HG02571 (cell line): ENCODE data around the gene TNNI3K.

Experiments
- ATAC-seq: cut with Tn5 transposase; IDR thresholded peaks from one replicate; pipeline ENCODE4 v1.9.1; 2021; ENCODE audit warnings: mild to moderate bottlenecking, moderate library complexity; ENCODE audit not compliant: unreplicated experiment

TNNI3K gene

DNA sequence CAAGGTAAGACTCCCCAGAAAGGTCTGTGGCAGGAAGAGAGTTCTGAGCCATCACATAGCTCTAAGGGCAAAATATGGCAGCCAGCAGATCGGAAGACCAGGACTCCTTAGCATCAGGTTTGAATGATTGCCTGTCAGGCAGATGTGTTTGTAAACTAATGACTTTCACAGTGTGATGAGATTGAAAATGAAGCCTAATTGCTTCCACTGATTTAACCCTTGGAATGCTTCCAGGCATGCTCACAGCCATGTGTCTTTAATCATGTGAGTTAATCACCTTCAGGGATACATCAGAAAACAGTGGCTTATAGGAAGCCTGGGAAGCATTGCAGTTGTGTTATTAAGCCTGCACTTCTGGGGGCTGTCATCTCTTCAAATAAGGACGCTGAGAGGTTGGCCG is 194.4 kb downstream of the TNNI3K start:
- no peak for ATAC-seq

DNA sequence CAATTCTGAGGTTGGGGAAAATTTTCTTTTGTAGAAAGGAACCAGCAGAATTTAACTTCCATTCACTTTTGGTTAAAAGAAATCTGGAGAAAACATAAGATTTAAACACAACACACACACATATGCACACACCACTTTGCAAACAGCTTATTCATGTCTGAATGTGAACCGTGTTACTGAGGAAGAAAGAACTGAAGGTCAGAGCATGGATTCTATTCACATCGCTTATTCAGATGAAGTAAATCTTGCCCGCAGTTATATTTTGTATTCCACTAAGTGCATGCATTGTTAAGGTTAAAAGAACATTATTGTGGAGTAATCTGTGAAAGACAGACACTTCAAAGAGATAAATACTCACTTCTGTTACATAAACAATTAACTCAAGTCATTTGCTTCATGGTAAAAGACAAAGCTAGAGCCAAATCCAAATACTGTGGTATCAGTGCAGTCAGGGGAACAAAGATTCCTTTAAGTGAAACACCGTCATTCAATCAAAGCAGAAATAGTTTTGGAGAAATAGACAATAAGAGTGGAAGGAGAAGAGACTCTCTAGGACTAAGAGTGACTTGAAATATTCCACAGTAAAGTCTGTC is 195.3 kb downstream of the TNNI3K start:
- no peak for ATAC-seq

DNA sequence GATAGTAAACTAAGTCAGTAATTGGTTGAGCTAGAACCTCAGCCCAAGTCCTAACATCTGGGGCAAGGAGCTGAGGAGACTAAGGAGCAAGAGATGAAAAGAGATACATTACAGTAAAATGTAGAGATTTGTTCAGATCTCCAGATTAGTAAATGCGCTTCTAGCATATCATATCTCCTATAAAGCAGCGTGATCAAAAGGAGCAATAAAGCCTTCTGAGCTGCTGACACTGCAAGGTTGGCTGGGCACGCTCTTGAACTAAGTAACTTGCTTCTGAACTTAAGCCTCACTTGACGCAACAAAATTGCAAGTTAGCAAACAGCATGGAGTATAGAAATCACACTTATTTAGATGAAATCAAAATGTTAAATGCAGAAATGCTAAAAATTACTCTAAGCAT is 196.3 kb downstream of the TNNI3K start:
- no peak for ATAC-seq

DNA sequence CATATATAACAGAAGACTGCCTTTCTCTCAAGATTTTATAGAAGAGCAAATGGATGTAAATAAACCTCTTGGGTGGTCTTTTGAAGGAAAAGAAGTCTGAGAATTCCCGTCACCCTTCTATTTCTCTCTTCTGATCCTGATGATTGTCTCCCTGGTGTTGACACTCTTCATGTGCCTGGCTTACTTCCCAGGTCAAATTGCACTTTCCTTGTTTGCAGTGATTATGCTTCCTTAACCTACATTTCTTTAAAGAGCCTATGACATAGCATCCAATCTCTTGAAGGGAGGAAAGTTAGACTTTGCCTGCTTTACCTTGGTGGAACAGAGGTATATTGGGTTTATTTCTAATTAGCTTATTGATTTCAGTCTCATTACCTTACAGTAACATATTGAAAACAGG is 197.1 kb downstream of the TNNI3K start:
- no peak for ATAC-seq

DNA sequence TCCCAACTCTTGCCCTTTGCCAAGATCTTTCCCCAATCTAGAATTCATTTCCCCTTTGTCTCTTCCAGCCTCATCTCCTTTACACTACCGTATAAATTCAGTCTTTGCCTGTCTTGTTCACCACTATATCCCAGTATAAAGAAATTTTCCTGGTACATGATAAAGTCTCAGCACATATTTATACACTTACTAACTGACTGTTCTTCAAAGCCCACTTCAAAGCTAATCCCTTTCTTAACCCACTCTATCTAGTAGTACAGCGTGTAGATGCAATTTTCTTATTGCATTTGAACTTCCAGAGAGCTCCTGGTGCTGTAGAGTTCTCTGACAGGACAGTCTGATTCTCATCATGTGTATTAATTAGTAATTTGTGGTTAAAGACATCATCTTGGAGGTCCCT is 199.1 kb downstream of the TNNI3K start:
- no peak for ATAC-seq

DNA sequence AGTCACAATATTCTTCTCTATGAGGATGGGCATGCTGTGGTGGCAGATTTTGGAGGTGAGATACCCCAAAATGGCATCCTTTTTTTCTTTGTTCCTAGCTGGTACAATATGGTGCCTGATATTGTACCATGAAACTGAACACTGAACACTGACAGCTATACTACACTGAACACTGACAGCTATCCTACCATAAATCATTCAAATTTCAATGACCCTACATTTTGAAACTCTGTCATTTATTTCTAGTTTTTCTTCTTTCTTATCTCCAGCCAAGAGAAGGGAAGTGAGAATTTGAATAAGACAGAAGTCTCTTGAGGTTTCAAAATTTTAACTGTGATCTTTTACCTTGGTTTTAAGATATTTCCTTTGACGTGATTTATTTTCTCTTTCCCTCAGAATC is 200.9 kb downstream of the TNNI3K start:
- no peak for ATAC-seq

DNA sequence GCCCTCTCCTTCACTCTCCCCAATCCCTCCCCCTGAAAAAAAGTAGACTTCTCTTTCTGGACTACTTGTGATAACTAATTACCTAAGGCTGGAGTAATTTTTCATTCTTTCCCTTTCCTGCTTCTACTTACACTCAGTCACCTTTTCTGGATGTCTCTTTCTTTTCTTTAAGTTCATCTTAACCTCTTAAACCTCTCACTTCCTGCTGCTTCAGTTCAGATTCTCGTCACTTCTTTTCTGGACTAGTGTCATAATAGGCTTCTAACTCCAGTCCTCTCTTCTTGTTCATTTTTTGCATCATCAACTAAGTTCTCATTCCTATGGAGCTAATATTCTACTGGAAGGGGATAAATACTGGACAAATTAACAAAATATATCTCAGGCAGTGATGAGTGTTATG is 201.8 kb downstream of the TNNI3K start:
- ATAC-seq, result no peak

DNA sequence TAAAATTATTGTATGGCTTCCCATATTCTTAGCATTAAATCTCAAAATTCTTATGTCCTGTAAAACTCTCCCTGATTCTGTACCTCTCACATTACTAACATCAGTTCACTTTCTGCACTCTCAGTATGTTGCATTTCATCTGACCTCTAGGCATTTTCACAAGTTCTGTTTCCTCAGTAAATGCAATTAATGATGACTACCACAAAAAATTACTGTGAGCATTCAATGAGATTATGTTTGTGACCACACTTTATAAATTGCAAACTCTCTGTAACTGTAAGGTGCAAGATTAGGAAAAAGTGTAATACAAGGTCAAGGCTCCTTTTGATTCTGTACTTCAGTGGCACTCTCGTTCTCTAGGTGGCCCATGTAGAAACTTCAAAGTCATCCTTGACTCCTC is 216.8 kb downstream of the TNNI3K start:
- ATAC-seq, result no peak

DNA sequence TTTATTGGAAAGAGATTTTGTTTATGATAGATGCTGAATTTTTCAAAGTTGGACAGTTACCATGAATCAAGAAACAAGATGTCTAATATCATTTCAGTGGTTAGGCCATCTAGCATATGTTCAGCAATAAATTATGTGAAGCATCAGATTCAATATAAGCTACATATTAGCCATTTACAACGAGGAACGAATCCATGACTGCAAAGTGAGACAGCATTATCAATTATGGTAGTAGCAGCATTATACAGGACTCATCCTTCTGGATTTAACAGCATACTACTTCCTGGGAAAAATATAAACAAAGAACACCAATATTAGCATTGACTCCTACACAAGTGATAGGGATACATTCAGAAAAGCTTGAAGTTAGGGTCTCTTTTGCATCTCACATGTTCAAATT is 218.1 kb downstream of the TNNI3K start:
- ATAC-seq, result no peak

DNA sequence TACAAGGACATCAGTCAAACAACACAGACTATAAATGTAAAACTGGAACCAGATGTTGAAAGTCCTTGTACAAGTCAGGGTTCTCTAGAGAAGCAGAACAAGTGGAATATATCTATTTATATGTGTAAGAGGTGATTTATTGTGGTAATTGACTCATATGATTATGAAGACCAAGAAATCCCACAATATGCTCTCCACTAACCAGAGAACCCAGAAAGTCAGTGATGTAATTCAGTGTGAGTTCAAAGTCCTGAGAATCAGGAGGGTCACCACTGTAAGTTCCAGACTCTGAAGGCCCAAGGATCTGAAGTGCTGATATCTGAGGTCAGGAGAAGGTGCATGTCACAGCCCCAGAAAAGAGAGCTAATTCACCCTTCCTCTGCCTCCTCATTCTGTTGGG is 220.2 kb downstream of the TNNI3K start:
- no peak for ATAC-seq

DNA sequence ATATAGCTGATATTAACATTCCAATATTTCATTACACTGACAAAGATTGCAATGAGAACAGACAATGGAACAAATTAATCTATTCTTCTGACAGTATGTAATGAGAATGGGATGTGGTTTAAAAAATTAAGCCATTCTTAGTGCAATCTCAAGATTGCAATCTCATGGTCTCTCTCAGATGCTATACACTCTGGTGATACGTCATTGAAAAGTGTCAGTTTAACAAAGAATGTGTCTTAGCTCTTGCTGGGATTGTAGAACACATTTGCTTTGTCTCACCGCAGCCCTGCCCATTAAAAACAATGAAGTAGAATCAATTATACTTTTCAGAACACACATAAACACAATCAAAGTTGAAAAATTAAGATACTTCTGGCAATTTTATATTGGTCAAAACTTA is 222.1 kb downstream of the TNNI3K start:
- no peak for ATAC-seq

DNA sequence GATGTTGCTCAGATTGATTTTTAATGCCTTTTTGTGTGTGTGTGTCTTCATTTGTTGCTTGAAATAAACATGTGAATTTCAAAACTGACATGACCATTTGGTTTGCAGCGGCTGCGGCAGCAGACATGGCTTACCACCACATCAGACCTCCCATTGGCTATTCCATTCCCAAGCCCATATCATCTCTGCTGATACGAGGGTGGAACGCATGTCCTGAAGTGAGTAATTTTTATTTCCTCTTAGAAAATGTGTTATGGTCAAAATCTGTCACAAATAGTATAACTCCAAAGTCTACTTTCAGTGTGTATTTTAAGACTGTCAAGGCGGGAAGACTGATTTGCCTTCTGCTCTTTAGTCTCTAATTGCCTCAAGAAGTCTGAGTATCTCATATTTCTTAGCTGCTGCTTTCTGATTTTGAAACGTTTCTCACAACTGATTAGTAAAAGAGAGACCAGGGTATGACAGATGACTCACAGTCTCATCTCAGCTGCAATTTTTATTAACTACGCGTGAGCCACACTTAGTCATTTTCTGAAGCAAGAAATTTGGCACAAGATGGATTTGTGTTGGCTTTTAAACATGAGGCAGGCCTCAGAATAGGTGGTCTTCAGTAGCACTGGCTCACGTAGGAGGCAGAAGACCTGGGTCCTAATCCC is 228.3 kb downstream of the TNNI3K start:
- peak; percentile 83 for ATAC-seq

DNA sequence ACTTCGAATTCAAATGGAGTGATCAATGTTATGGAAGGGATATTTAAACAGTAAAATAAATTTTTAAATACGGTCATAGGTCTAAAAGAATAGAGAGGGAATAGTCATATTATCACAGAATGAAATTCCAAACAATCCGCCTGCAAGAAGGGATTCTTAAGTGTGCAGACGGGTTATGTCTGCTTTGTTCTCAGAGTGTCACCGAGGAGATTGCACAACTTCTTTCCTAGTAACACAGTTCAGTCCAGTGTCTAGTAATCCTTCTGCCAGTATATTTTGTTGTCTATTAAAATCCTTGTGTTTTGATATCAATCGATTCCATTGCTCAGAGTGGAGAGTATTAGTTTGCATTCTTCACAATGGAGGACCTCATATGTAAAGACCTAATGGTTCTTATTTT is 228.8 kb downstream of the TNNI3K start:
- no peak for ATAC-seq

DNA sequence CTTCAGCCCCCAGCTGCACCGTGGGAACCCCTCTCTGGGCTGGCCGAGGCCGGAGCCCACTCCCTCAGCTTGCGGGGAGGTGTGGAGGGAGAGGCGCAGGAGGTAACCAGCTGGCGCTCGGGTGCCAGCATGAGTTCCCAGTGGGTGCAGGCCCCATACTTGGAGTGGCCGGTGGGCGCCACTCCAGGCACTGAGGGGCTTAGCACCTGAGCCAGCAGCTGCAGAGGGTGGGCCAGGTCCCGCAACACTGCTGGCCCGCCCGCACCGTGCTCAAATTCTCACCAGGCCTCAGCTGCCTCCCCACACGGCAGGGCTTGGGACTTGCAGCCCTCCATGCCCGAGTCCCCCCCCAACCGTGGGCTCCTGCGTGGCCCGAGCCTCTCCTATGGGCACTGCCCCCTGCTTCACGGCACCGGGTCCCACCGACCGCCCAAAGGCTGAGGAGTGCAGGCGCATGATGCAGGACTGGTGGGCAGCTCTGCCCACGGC is 230.1 kb downstream of the TNNI3K start:
- no peak for ATAC-seq

DNA sequence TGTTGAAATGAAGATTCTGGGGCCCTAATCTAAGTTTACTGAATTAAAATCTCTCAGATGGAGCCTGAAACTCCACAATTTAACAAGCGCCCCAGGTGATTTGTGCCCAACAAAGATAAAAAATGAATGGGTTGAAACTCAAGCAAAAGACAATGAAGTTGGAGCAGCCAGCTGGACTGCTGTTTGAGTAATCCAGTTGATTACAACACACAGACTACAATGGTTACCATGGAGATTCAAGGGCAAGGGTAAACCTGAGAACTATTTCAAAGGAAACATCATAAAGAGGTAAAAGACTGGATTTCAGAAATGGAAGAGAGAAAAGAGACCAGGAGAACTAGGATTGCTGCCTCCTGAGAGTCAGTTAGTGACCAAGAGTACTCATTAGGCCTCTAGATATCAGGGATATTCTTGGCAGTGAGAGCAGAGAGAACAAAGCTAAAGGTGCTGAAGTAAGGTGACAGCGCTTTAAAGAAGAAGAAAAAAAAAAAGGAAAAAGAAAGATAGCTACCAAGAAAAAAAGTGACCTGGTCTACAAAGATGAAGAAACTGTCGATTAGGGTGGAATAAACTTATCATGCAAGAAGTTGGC is 232.7 kb downstream of the TNNI3K start:
- ATAC-seq, result no peak

DNA sequence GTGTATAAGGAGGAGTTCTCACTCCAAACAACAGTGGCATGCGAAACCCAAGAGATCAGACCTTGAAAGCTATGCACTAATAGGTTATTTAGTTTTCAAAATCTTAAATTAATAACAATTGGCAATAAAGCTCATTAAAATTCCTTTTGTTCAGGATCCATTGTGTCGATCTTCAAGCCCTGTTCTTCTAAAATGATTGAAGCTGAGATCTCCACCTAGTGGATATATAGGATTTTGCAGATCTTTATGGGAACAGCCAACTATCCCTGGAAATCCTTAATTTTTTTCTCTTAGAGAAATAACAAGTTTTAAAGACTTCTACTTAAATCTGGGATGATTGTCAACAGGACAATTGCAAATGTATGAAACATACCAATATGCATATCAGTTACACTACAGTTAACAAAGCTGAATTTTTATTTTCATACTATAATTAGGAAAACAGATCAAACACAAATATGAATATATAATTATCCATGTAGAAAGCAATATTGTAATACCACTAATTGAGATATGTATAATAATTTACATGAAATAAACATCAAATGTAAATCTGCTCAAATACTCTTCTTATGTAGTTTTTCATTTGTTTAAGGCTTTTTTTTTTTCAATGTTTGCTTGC is 233.9 kb downstream of the TNNI3K start:
- no peak for ATAC-seq

DNA sequence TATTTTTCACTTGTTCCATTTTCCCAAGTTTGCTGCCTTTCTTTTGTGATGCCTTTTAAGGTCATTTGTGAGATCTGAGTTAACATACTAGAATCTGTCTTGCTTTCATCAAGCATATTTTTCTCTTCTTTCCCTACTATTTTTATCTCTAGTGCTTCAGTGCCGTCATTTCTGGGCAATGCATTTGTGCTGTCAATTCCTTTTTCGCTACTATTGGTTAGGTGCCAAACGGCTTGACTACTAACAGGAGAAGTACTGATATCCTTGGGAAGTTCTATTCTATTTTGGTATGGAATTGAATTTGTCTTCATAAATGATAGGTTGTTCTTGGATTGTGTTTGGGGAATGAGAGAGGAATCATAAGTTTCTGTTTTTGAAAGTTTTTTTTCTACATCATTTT is 235.1 kb downstream of the TNNI3K start:
- no peak for ATAC-seq

DNA sequence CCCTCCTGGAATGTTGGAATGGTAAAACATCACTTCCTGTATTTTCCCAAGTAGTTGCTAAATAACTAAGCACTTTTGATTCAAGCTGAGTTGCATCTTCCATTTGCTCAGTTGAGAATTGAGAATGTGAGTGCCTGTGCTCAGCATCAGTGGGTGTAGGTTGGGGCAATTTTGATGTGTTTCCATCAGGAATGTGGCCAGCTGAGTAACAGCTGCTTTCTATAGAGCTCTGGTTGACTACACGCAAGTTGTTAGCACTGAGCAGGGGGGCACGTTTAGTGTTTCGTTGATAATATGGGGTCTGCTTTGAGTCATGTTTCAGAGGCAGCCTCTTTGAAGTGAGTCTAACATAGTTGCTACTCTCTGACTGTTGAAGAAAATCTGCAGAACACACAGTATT is 235.7 kb downstream of the TNNI3K start:
- ATAC-seq, result no peak

DNA sequence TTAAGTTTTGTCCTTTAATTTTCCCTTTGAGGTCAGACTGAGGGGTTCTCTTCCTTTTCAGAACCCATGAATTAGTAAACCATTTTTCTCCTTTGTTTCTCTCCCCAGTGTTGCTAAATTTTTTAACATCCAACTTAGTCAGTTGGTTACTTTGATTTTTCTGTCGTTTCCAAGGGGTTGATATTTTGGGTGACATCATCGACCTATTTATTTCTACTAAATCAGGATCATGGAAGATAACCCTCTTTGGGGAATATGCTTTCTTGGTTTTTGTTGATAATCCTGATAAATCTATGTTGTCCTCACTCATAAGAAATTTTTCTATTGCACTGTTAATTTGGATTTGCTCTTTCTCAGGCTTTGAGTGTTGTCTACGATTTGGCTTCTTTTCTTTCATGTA is 236.3 kb downstream of the TNNI3K start:
- ATAC-seq, result no peak

DNA sequence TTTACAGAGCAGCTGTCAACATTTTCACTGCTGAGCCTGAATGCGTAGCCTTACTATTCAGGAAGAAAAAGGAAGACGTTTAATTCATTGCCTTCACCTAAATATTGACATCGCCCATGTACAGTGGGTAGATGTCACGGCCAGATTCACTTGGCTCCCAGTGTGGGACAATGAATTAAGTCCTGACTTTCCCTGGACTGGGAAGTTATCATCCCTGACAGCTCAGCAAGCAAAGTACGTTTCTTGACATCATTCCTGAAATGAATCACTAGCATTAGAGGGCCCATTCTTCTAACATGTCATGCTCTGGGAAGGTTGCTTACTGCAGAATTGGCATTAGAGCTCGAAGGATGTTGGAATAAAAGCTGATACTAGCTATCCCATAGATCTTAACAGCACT is 239.4 kb downstream of the TNNI3K start:
- no peak for ATAC-seq

DNA sequence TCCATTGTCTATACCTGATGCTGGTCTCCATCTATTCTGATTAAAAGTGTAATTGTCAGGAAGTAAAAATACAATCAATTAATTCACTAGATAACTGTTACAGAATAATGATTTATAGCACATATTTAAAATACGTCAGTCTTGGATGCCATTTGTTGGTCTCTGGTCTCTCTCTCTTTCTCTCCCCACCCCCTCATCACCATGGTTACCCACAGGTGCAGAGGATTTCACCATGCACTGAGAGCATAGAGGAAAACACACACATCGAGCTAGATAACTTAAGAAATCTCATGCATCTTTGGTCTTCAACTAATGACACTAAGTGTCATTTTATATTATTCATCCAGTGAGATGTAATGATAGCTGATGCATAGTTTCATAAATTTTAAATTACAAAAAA is 243.8 kb downstream of the TNNI3K start:
- ATAC-seq, result no peak

DNA sequence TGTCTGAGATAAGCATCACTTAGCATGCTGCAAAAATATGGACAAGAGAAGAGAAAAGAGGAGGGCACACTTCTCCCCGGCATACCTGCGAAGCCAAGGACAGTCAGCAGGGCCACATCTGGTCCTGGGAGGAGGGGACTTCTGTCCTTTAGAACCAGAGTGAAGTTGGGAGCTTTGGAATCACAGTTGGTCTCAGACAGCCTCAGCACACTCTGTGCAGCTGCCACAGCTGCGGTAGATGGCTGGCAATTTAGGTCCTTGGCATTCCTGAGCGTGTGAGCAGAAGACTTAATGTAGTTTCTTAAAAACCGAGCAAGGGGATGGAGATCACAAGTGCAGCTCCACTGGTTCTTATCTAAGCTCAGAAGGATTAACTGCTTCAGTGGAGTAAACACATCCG is 244.9 kb downstream of the TNNI3K start:
- no peak for ATAC-seq
